Esophagus squamous epithelium (tissue), 5 donors: ENCODE measurements around the gene SLC35F4. TPM values are rescaled to one million over a fixed set of nuclear protein-coding genes. Genes with fewer than 3 reads are reported as not detected.

ENCODE experiments used
- DNase-seq: peaks from one replicate; lab custom pipeline; 2025; lab: John Stamatoyannopoulos, UW
- H3K27ac ChIP-seq, 4 donors: fragments of 200-600 bp; sonication (generic); one replicate each; pipeline ENCODE4 v1.5.1; 2016 to 2019; ENCODE audit warnings: mild to moderate bottlenecking in 1 of 4
- H3K27me3 ChIP-seq, 4 donors: fragments of 200-600 bp; sonication (generic); 1 replicate in 3 of 4; 2 replicates in 1 of 4; pipeline versions ENCODE4 v1.5.1 to v1.6.0; 2017 to 2021; ENCODE audit warnings: antibody characterized with exemption in 1 of 4
- H3K36me3 ChIP-seq, 3 donors: fragments of 200-600 bp; sonication (generic); one replicate each; pipeline ENCODE4 v1.5.1; 2016 to 2019
- H3K4me1 ChIP-seq, 3 donors: fragments of 200-600 bp; sonication (generic); one replicate each; pipeline ENCODE4 v1.5.1; 2017 to 2019
- H3K4me3 ChIP-seq, 4 donors: fragments of 200-600 bp; sonication (generic); 1 replicate in 3 of 4; 2 replicates in 1 of 4; pipeline ENCODE4 v1.5.1; 2016 to 2019; ENCODE audit warnings: mild to moderate bottlenecking in 2 of 4, moderate library complexity in 1 of 4
- H3K9me3 ChIP-seq, 3 donors: fragments of 200-600 bp; sonication (generic); one replicate each; pipeline ENCODE4 v1.5.1; 2016 to 2019
- CTCF ChIP-seq, 6 experiments: fragments of 450-650 bp in 4 of 6; fragments of 200-600 bp in 2 of 6; sonication (generic) in 2 of 6; IDR thresholded peaks; one replicate each; pipeline ENCODE4 v1.5.1; 2016 to 2019; ENCODE audit warnings: antibody characterized with exemption in 6 of 6, mild to moderate bottlenecking in 4 of 6, moderate library complexity in 4 of 6
- POLR2A ChIP-seq, 4 donors: fragments of 450-650 bp; IDR thresholded peaks; one replicate each; pipeline ENCODE4 v1.6.1; 2017; ENCODE audit warnings: antibody characterized with exemption in 4 of 4, mild to moderate bottlenecking in 4 of 4, moderate library complexity in 3 of 4
- WGBS, 2 donors: methylation state at CpG; one replicate each; pipeline ENCODE4 v1.1.5; 2018; 5-methylcytosine and 5-hydroxymethylcytosine counted together
- intact Hi-C: fragments of 100-400 bp; cut with DNase I; formaldehyde crosslinking; loops from one replicate; pipeline ENCODE4 v1.15.0; 2022
- total RNA-seq, 4 donors: library from RNA; depleted of rRNA; stranded (reverse); fragments of >200 nt; gene quantifications; one replicate each; pipeline ENCODE4 v1.1.0, GENCODE V29; 2016
- donor health status: DM: yes; HTN: yes; CAD: no.

The SLC35F4 gene
- total RNA-seq, 4 donors from 2014 or later, result not detected

GRCh38 chr14:57796556-57796955 lies 69.3 kb downstream of the SLC35F4 start:
- Histone ChIP-seq H3K36me3 (no peaks in the 10 kb centered on the region), H3K4me3 (no peak overlapping the region), H3K9me3 (no peaks in the 10 kb centered on the region), H3K27ac (no peak overlapping the region), H3K27me3 (no peaks in the 10 kb centered on the region), H3K4me1 (no peaks in the 10 kb centered on the region)
- no peak for DNase-seq
- TF ChIP-seq POLR2A (IDR thresholded peaks at IDR 0.05) (no peak), CTCF (IDR thresholded peaks at IDR 0.05) (no peak)
- intact Hi-C loops, result no loop called here

GRCh38 chr14:57785058-57785457 lies 80.8 kb downstream of the SLC35F4 start:
- no peak for DNase-seq
- intact Hi-C loops, result no loop called here

GRCh38 chr14:57771801-57772200 lies 94.1 kb downstream of the SLC35F4 start:
- no peaks in the 10 kb centered on the region for H3K36me3 ChIP-seq
- H3K4me3 ChIP-seq, result no peak overlapping the region
- intact Hi-C loops, result no loop called here
- no peaks in the 10 kb centered on the region for H3K27me3 ChIP-seq
- H3K27ac ChIP-seq, result no peak overlapping the region
- 68 to 74% methylated on average over 4 of the region's 4 CpGs for WGBS, 2 donors
- TF ChIP-seq POLR2A (IDR thresholded peaks at IDR 0.05) (no peak), CTCF (IDR thresholded peaks at IDR 0.05) (no peak)
- DNase-seq, result no peak
- no peaks in the 10 kb centered on the region for H3K9me3 ChIP-seq
- no peaks in the 10 kb centered on the region for H3K4me1 ChIP-seq

More at GRCh38 chr14:57785058-57785457, 80.8 kb downstream of the SLC35F4 start:
- H3K4me1 ChIP-seq, result no peaks in the 10 kb centered on the region
- no peaks in the 10 kb centered on the region for H3K27me3 ChIP-seq
- no peak overlapping the region for H3K4me3 ChIP-seq
- H3K27ac ChIP-seq, result no peak overlapping the region
- no peaks in the 10 kb centered on the region for H3K36me3 ChIP-seq
- H3K9me3 ChIP-seq, result peaks cover 0 to 13% (median 7%) of the 10 kb centered on the region in 3 donors
- 25 to 31% methylated on average over 3 of the region's 3 CpGs for WGBS, 2 donors
- TF ChIP-seq CTCF (IDR thresholded peaks at IDR 0.05), result no peak
- no peak for TF ChIP-seq POLR2A (IDR thresholded peaks at IDR 0.05)

GRCh38 chr14:57769863-57770523 lies 95.9 kb downstream of the SLC35F4 start:
- no peak for DNase-seq
- no peaks in the 10 kb centered on the region for H3K4me1 ChIP-seq
- TF ChIP-seq POLR2A (IDR thresholded peaks at IDR 0.05) (no peak), CTCF (IDR thresholded peaks at IDR 0.05) (no peak)
- intact Hi-C loops, result no loop called here
- WGBS, 2 donors, result 70 to 85% methylated on average over 5 of the region's 5 CpGs
- H3K36me3 ChIP-seq, result no peaks in the 10 kb centered on the region
- no peak overlapping the region for H3K4me3 ChIP-seq
- no peaks in the 10 kb centered on the region for H3K27me3 ChIP-seq
- no peaks in the 10 kb centered on the region for H3K9me3 ChIP-seq
- H3K27ac ChIP-seq, result no peak overlapping the region

GRCh38 chr14:57761800-57762199 lies 104.1 kb downstream of the SLC35F4 start:
- DNase-seq, result no peak
- intact Hi-C loops, result no loop called here
- Histone ChIP-seq H3K9me3 (no peaks in the 10 kb centered on the region), H3K27me3 (no peaks in the 10 kb centered on the region), H3K4me1 (no peaks in the 10 kb centered on the region), H3K4me3 (no peak overlapping the region), H3K36me3 (no peaks in the 10 kb centered on the region), H3K27ac (no peak overlapping the region)
- 40 to 47% methylated on average over 2 of the region's 2 CpGs for WGBS, 2 donors
- no peak for TF ChIP-seq CTCF (IDR thresholded peaks at IDR 0.05)
- no peak for TF ChIP-seq POLR2A (IDR thresholded peaks at IDR 0.05)
